GM23338 (cell line): ENCODE measurements around the gene TNFRSF8. TPM values are rescaled to one million over a fixed set of nuclear protein-coding genes. Genes with fewer than 3 reads are reported as not detected.

ENCODE experiments used
- ATAC-seq: fragments of 200-7000 bp; cut with Tn5 transposase; 3 replicates; pipeline ENCODE4 v1.9.1; 2020
- DNase-seq: peaks from one replicate; pipeline ENCODE4 v3.0.0-alpha.2; 2015; ENCODE audit warnings: low spot score
- H2AFZ ChIP-seq: fragments of 200-600 bp; sonication (generic); 2 replicates; pipeline ENCODE4 v1.8.0; 2016; ENCODE audit warnings: antibody characterized with exemption, mild to moderate bottlenecking, moderate library complexity
- H3F3A ChIP-seq: fragments of 200-600 bp; sonication (generic); replicated peaks from 2 replicates; pipeline ENCODE4 v1.8.0; 2017; ENCODE audit warnings: antibody characterized with exemption, mixed run types, low read depth
- H3K27ac ChIP-seq: fragments of 200-600 bp; sonication (generic); 2 replicates; pipeline ENCODE4 v1.6.1; 2016; ENCODE audit warnings: low read depth
- H3K27me3 ChIP-seq: fragments of 200-600 bp; sonication (generic); 2 replicates; pipeline ENCODE4 v1.8.0; 2016; ENCODE audit warnings: mild to moderate bottlenecking, mixed run types, moderate library complexity; ENCODE audit not compliant: insufficient read depth
- H3K36me3 ChIP-seq: fragments of 200-600 bp; sonication (generic); 2 replicates; pipeline ENCODE4 v1.8.0; 2016; ENCODE audit warnings: mild to moderate bottlenecking; ENCODE audit not compliant: insufficient read depth
- H3K4me1 ChIP-seq: fragments of 200-600 bp; sonication (generic); 2 replicates; pipeline ENCODE4 v1.8.0; 2016; ENCODE audit warnings: mild to moderate bottlenecking, moderate library complexity; ENCODE audit not compliant: insufficient read depth
- H3K4me2 ChIP-seq: fragments of 200-600 bp; sonication (generic); 2 replicates; pipeline ENCODE4 v1.7.1; 2017; ENCODE audit warnings: mixed run types
- H3K4me3 ChIP-seq: fragments of 200-600 bp; sonication (generic); 2 replicates; pipeline ENCODE4 v1.6.1; 2016; ENCODE audit warnings: mixed run types
- H3K79me2 ChIP-seq: fragments of 200-600 bp; sonication (generic); replicated peaks from 2 replicates; pipeline ENCODE4 v1.8.0; 2017; ENCODE audit warnings: mild to moderate bottlenecking; ENCODE audit not compliant: insufficient read depth
- H3K9me2 ChIP-seq: fragments of 200-600 bp; sonication (generic); 2 replicates; pipeline ENCODE4 v1.8.0; 2017; ENCODE audit not compliant: insufficient read depth
- H4K20me1 ChIP-seq: fragments of 200-600 bp; sonication (generic); replicated peaks from 2 replicates; pipeline ENCODE4 v1.8.0; 2017; ENCODE audit warnings: mild to moderate bottlenecking; ENCODE audit not compliant: insufficient read depth
- H3K27ac Mint-ChIP-seq: 2 replicates; pipeline ENCODE4 v1.8.0; 2020; ENCODE audit warnings: inconsistent platforms, mild to moderate bottlenecking, moderate library complexity, mixed read lengths
- H3K27me3 Mint-ChIP-seq: 3 replicates; pipeline ENCODE4 v1.8.0; 2022; ENCODE audit warnings: low read depth, mild to moderate bottlenecking, moderate library complexity, mixed read lengths, inconsistent platforms; ENCODE audit not compliant: insufficient read depth, poor library complexity
- H3K36me3 Mint-ChIP-seq: 3 replicates; pipeline ENCODE4 v1.8.0; 2021; ENCODE audit warnings: low read depth, mild to moderate bottlenecking, inconsistent platforms, moderate library complexity, mixed read lengths
- H3K4me1 Mint-ChIP-seq: 3 replicates; pipeline ENCODE4 v1.8.0; 2020; ENCODE audit warnings: mild to moderate bottlenecking, inconsistent platforms, mixed read lengths
- H3K4me3 Mint-ChIP-seq: 3 replicates; pipeline ENCODE4 v1.8.0; 2021; ENCODE audit warnings: moderate library complexity, mild to moderate bottlenecking, inconsistent platforms, mixed read lengths
- H3K9me3 Mint-ChIP-seq: 3 replicates; pipeline ENCODE4 v1.8.0; 2020; ENCODE audit warnings: moderate library complexity, mild to moderate bottlenecking, inconsistent platforms, mixed read lengths
- CREB1 ChIP-seq: fragments of 250-450 bp; sonication (Bioruptor Pico); IDR thresholded peaks from 2 replicates; pipeline ENCODE4 v1.5.0; 2020; ENCODE audit warnings: low read depth, mild to moderate bottlenecking, moderate library complexity
- EZH2 ChIP-seq: fragments of 200-600 bp; sonication (generic); IDR thresholded peaks from one replicate; pipeline ENCODE4 v1.8.0; 2017; ENCODE audit warnings: antibody characterized with exemption, mild to moderate bottlenecking, low read depth; ENCODE audit not compliant: unreplicated experiment
- STAT1 ChIP-seq: IDR thresholded peaks from one replicate; pipeline ENCODE4 v1.6.1; 2016; ENCODE audit warnings: antibody characterized with exemption; ENCODE audit not compliant: unreplicated experiment
- ZNF114 ChIP-seq: fragments of 250-450 bp; sonication (Bioruptor Pico); IDR thresholded peaks from 2 replicates; pipeline ENCODE4 v1.5.0; 2020; ENCODE audit warnings: mild to moderate bottlenecking, moderate library complexity
- polyA plus RNA-seq: library from polyadenylated mRNA; unstranded; fragments of >200 nt; fragmentation: Nextera tagmentation; extraction: Ambion mirVana; gene quantifications from 2 replicates; pipeline ENCODE4 v1.2.1, GENCODE V29; 2016
- total RNA-seq: library from RNA; depleted of rRNA; stranded (reverse); fragments of >200 nt; shearing (Covaris generic); gene quantifications from 2 replicates; pipeline ENCODE4 v1.2.3, GENCODE V29; 2014
- TF ChIP-seq, protein P1 (sequence below): IDR thresholded peaks from 2 replicates; pipeline ENCODE4 v1.6.1; 2016; ENCODE audit warnings: antibody characterized with exemption
- TF ChIP-seq, protein P2 (sequence below): IDR thresholded peaks from one replicate; pipeline ENCODE4 v1.6.1; 2018; ENCODE audit warnings: antibody characterized with exemption; ENCODE audit not compliant: unreplicated experiment
- TF ChIP-seq, protein P3 (sequence below), 2 experiments: fragments of 200-600 bp in 1 of 2; sonication (generic) in 1 of 2; conservative IDR thresholded peaks; 2 replicates each; pipeline versions ENCODE4 v1.5.1 to v1.6.1; 2016 to 2017; ENCODE audit warnings: antibody characterized with exemption in 2 of 2, low read depth in 2 of 2, mild to moderate bottlenecking in 2 of 2, moderate library complexity in 1 of 2

Gene TNFRSF8
- total and polyA plus RNA-seq, 2 experiments from 2014 or later, result 11.7 to 28.2 TPM

DNA sequence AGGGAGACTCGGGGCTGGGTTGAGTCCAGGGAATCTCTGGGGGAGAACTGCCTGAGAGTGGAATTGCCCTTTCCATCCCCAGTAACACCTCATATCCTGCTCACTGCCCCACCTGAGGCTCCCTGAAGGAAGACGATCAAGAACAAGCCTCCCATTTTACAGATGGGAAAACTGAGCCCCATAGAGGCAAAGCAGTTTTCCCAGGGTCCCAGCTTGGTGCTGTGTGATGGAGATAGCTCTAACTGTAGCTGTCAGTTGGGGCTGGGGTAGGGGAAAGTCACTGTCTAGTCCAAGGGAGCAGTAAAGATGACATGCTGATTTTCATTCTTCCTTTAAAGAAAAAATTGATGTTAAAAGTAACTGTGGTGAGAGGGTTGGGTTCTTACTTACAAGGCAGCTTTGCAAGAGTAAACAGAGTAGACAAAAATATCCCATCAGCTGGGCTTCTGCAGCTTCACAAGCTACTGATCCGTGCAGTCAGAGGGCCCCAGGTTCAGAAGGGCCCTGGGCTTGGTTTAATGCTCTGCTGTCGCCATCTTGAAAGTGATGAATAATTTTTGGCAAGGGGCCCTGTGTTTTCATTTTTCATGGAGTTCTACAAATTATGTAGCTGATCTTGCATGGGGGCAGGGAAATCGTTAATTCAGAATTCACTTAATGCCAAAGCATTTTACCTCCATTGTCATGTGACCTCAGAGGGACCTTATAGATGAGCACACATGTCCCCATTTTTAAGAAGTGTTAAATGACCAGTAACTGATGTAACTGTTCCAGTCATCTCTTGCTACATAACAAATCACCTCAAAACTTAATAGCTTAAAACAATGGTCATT lies 86.1 kb downstream of the TNFRSF8 start:
- Mint-ChIP-seq H3K27ac (no peak overlapping the region), H3K27me3 (peaks cover 5% of the 10 kb centered on the region), H3K9me3 (no peaks in the 10 kb centered on the region; the same call in 2 of the 3 replicates), H3K36me3 (no peaks in the 10 kb centered on the region), H3K4me1 (peaks cover 8% of the 10 kb centered on the region; the same call in 2 of the 3 replicates), H3K4me3 (no peak overlapping the region)
- ATAC-seq, result no peak
- H3K9me2 ChIP-seq, result no peaks in the 10 kb centered on the region
- H3F3A ChIP-seq, result 0 out of 2 replicates have a peak, but pooled peaks cover 10% of the 10 kb centered on the region
- H3K4me3 ChIP-seq, result no peak overlapping the region
- H2AFZ ChIP-seq, result no peak overlapping the region
- no peak overlapping the region for H3K4me2 ChIP-seq
- H4K20me1 ChIP-seq, result no peaks in the 10 kb centered on the region
- no peaks in the 10 kb centered on the region for H3K27me3 ChIP-seq
- no peak for DNase-seq
- H3K4me1 ChIP-seq, result no peaks in the 10 kb centered on the region
- no peak overlapping the region for H3K27ac ChIP-seq
- H3K36me3 ChIP-seq, result no peaks in the 10 kb centered on the region; the same call in 1 of the 2 replicates
- no peaks in the 10 kb centered on the region for H3K79me2 ChIP-seq
- TF ChIP-seq, protein P1, sequence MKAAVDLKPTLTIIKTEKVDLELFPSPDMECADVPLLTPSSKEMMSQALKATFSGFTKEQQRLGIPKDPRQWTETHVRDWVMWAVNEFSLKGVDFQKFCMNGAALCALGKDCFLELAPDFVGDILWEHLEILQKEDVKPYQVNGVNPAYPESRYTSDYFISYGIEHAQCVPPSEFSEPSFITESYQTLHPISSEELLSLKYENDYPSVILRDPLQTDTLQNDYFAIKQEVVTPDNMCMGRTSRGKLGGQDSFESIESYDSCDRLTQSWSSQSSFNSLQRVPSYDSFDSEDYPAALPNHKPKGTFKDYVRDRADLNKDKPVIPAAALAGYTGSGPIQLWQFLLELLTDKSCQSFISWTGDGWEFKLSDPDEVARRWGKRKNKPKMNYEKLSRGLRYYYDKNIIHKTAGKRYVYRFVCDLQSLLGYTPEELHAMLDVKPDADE, result no peak
- TF ChIP-seq CREB1 (no peak), STAT1 (no peak), ZNF114 (CRISPR knock-in tag) (no peak), EZH2 (no peak)
- TF ChIP-seq, protein P2, sequence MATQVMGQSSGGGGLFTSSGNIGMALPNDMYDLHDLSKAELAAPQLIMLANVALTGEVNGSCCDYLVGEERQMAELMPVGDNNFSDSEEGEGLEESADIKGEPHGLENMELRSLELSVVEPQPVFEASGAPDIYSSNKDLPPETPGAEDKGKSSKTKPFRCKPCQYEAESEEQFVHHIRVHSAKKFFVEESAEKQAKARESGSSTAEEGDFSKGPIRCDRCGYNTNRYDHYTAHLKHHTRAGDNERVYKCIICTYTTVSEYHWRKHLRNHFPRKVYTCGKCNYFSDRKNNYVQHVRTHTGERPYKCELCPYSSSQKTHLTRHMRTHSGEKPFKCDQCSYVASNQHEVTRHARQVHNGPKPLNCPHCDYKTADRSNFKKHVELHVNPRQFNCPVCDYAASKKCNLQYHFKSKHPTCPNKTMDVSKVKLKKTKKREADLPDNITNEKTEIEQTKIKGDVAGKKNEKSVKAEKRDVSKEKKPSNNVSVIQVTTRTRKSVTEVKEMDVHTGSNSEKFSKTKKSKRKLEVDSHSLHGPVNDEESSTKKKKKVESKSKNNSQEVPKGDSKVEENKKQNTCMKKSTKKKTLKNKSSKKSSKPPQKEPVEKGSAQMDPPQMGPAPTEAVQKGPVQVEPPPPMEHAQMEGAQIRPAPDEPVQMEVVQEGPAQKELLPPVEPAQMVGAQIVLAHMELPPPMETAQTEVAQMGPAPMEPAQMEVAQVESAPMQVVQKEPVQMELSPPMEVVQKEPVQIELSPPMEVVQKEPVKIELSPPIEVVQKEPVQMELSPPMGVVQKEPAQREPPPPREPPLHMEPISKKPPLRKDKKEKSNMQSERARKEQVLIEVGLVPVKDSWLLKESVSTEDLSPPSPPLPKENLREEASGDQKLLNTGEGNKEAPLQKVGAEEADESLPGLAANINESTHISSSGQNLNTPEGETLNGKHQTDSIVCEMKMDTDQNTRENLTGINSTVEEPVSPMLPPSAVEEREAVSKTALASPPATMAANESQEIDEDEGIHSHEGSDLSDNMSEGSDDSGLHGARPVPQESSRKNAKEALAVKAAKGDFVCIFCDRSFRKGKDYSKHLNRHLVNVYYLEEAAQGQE, result no peak
- TF ChIP-seq, protein P3, sequence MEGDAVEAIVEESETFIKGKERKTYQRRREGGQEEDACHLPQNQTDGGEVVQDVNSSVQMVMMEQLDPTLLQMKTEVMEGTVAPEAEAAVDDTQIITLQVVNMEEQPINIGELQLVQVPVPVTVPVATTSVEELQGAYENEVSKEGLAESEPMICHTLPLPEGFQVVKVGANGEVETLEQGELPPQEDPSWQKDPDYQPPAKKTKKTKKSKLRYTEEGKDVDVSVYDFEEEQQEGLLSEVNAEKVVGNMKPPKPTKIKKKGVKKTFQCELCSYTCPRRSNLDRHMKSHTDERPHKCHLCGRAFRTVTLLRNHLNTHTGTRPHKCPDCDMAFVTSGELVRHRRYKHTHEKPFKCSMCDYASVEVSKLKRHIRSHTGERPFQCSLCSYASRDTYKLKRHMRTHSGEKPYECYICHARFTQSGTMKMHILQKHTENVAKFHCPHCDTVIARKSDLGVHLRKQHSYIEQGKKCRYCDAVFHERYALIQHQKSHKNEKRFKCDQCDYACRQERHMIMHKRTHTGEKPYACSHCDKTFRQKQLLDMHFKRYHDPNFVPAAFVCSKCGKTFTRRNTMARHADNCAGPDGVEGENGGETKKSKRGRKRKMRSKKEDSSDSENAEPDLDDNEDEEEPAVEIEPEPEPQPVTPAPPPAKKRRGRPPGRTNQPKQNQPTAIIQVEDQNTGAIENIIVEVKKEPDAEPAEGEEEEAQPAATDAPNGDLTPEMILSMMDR (conservative IDR thresholded peaks at IDR 0.05; ENCODE audit: low read depth in 2 of 2), result no peak

DNA sequence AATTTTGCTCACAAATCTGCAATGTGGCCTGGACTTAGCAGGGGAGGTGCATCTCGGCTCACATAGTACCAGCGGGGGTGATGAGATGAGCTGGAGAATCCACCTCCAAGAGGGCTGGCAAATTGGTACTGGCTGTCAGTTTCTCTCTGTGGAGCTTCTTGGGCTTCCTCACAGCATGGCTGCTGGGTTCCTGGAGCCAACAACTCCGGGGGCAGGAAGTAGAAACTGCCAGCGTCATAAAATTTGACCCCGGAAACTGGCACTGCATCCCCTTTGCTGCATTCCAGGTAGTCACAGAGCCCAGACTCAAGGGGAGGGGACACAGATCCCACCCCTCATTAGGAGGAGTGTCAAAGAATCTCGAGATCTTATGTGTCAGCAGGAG lies 86.7 kb downstream of the TNFRSF8 start:
- Histone ChIP-seq H4K20me1 (no peaks in the 10 kb centered on the region), H3K27me3 (no peaks in the 10 kb centered on the region), H3F3A (0 out of 2 replicates have a peak, but pooled peaks cover 10% of the 10 kb centered on the region), H3K36me3 (no peaks in the 10 kb centered on the region), H3K27ac (no peak overlapping the region), H3K9me2 (no peaks in the 10 kb centered on the region), H3K4me3 (no peak overlapping the region), H3K4me1 (no peaks in the 10 kb centered on the region), H3K79me2 (no peaks in the 10 kb centered on the region), H2AFZ (no peak overlapping the region), H3K4me2 (no peak overlapping the region)
- Mint-ChIP-seq H3K4me1 (peaks cover 8% of the 10 kb centered on the region; the same call in 2 of the 3 replicates), H3K36me3 (no peaks in the 10 kb centered on the region), H3K27me3 (peaks cover 5% of the 10 kb centered on the region), H3K4me3 (no peak overlapping the region), H3K9me3 (no peaks in the 10 kb centered on the region; the same call in 2 of the 3 replicates), H3K27ac (no peak overlapping the region)
- DNase-seq (no peak), ATAC-seq (no peak)
- TF ChIP-seq, protein P3 (conservative IDR thresholded peaks at IDR 0.05; ENCODE audit: low read depth in 2 of 2), result no peak
